Neuron (in vitro differentiated cells): Measurements from ENCODE around the gene CISTR.
"Not testable (repeated sequence)": the region's sequence is repeated elsewhere in the genome, so short reads cannot be mapped to it uniquely, and the experiment has no call there.

ENCODE experiments used
- H2AFZ ChIP-seq: one replicate; pipeline ENCODE4 v1.6.1; 2013; ENCODE audit warnings: low read depth, mild to moderate bottlenecking, inconsistent platforms, low read length, moderate library complexity
- H3K27me3 ChIP-seq: one replicate; pipeline ENCODE4 v1.6.1; 2013; ENCODE audit warnings: low read length; ENCODE audit not compliant: insufficient read depth
- H3K36me3 ChIP-seq: one replicate; pipeline ENCODE4 v1.6.1; 2013; ENCODE audit warnings: low read length; ENCODE audit not compliant: insufficient read depth
- H3K4me1 ChIP-seq: one replicate; pipeline ENCODE4 v1.6.1; 2013; ENCODE audit warnings: low read length; ENCODE audit not compliant: insufficient read depth
- H3K4me3 ChIP-seq: 2 replicates; pipeline ENCODE4 v1.5.1; 2013; ENCODE audit warnings: mild to moderate bottlenecking, low read length, moderate library complexity
- H3K9me3 ChIP-seq: one replicate; pipeline ENCODE4 v1.6.1; 2013; ENCODE audit warnings: low read length

Gene CISTR

GRCh38 chr12:53777936-53778644 is 26.3 kb upstream of the CISTR start:
- no peak overlapping the region for H2AFZ ChIP-seq
- peaks cover 46% of the 10 kb centered on the region for H3K27me3 ChIP-seq
- H3K4me3 ChIP-seq, result no peak overlapping the region
- no peaks in the 10 kb centered on the region for H3K4me1 ChIP-seq
- H3K36me3 ChIP-seq, result no peaks in the 10 kb centered on the region
- no peaks in the 10 kb centered on the region for H3K9me3 ChIP-seq

- Histone ChIP-seq H3K9me3 (no peaks in the 10 kb centered on the region), H3K27me3 (peaks cover 41% of the 10 kb centered on the region), H2AFZ (no peak overlapping the region), H3K36me3 (no peaks in the 10 kb centered on the region), H3K4me1 (no peaks in the 10 kb centered on the region), H3K4me3 (no peak overlapping the region)
Measured at GRCh38 chr12:53777412-53777811, 25.6 kb upstream of the CISTR start.

DNA sequence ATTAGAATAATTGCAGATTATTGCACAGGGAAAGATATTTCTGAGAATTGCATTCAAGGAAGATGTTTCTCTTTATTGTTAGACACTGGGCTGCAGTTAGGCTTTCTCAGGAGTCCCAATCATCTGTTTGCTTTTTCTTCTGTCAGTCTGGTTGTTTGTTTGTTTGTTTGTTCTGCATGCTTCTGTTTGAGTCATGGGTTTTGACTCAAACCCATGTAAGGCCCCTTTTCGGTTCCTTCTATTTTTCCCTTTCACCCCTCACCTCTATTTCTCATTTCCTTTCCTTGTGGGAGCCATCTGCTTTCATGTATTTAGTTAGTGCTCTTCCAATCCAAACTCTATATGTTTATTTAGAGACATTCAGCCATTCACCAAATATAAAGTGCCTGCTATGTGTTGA is 25.1 kb upstream of the CISTR start:
- H3K9me3 ChIP-seq, result no peaks in the 10 kb centered on the region

GRCh38 chr12:53775478-53776145 is 23.8 kb upstream of the CISTR start:
- Histone ChIP-seq H3K4me1 (no peaks in the 10 kb centered on the region), H3K27me3 (peaks cover 38% of the 10 kb centered on the region), H3K4me3 (no peak overlapping the region), H3K36me3 (no peaks in the 10 kb centered on the region), H3K9me3 (no peaks in the 10 kb centered on the region), H2AFZ (no peak overlapping the region)

More for the DNA sequence above, 25.1 kb upstream of the CISTR start:
- H3K4me1 ChIP-seq, result no peaks in the 10 kb centered on the region
- peaks cover 41% of the 10 kb centered on the region for H3K27me3 ChIP-seq
- no peak overlapping the region for H2AFZ ChIP-seq
- H3K36me3 ChIP-seq, result no peaks in the 10 kb centered on the region
- H3K4me3 ChIP-seq, result no peak overlapping the region

GRCh38 chr12:53770281-53770680 is 18.5 kb upstream of the CISTR start:
- H3K36me3 ChIP-seq, result no peaks in the 10 kb centered on the region
- H3K4me1 ChIP-seq, result no peaks in the 10 kb centered on the region
- peaks cover 43% of the 10 kb centered on the region for H3K27me3 ChIP-seq
- H2AFZ ChIP-seq, result no peak overlapping the region
- H3K4me3 ChIP-seq, result no peak overlapping the region
- H3K9me3 ChIP-seq, result no peaks in the 10 kb centered on the region

- H3K9me3 ChIP-seq, result no peaks in the 10 kb centered on the region
- H3K36me3 ChIP-seq, result no peaks in the 10 kb centered on the region
- peaks cover 47% of the 10 kb centered on the region for H3K27me3 ChIP-seq
- no peak overlapping the region for H2AFZ ChIP-seq
- H3K4me3 ChIP-seq, result no peak overlapping the region
- H3K4me1 ChIP-seq, result no peaks in the 10 kb centered on the region
Measured at GRCh38 chr12:53768976-53769375, 17.2 kb upstream of the CISTR start.

DNA sequence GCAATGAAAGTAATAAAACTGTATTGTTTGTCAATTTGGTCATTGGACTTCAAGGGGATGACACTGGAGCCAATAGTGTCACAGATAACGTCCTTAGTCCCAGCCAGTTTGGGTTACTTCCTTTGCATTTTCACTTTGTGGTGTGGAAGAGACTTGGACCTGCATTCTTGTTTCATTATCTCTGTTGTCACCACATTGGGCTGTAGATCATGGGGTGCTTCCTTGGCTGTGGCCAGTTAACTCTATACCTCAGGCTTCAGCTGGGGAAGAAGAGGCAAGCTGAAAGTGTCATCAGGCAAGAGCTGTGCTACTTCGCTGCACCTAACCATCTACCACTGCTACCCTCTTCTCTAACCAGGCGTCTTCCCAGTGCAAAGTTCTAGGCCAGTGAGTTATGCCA is 15.1 kb upstream of the CISTR start:
- Histone ChIP-seq H3K36me3 (no peaks in the 10 kb centered on the region), H3K4me1 (no peaks in the 10 kb centered on the region), H2AFZ (no peak overlapping the region), H3K4me3 (no peak overlapping the region), H3K27me3 (peaks cover 54% of the 10 kb centered on the region), H3K9me3 (no peaks in the 10 kb centered on the region)

DNA sequence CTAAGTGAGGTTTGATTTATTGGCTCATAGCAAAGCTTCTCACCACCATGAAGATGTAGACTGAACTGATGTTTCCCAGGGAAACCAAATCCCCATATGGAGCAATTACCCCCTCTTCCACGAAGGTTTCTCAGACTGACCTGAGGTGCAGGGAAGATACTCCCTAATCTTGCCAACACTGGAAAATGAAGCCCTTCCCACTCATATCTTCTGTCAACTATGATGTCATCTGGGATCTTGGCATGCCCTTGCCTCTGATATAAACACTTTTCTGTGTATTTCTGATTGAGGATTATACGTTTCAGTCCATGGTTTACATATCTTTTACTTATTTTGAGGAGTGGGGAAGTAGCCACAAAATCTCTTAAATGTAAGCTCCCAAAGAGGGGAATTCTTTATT is 14.1 kb upstream of the CISTR start:
- H2AFZ ChIP-seq, result no peak overlapping the region
- H3K4me1 ChIP-seq, result no peaks in the 10 kb centered on the region
- H3K9me3 ChIP-seq, result no peaks in the 10 kb centered on the region
- peaks cover 50% of the 10 kb centered on the region for H3K27me3 ChIP-seq
- no peak overlapping the region for H3K4me3 ChIP-seq
- no peaks in the 10 kb centered on the region for H3K36me3 ChIP-seq

GRCh38 chr12:53764615-53765014 is 12.8 kb upstream of the CISTR start:
- Histone ChIP-seq H2AFZ (no peak overlapping the region), H3K9me3 (no peaks in the 10 kb centered on the region), H3K4me1 (no peaks in the 10 kb centered on the region), H3K4me3 (no peak overlapping the region), H3K36me3 (no peaks in the 10 kb centered on the region), H3K27me3 (peaks cover 52% of the 10 kb centered on the region)

- H2AFZ ChIP-seq, H3K36me3 ChIP-seq, H3K4me3 ChIP-seq, H3K4me1 ChIP-seq, H3K9me3 ChIP-seq: not testable (repeated sequence)
- peaks cover 60% of the 10 kb centered on the region for H3K27me3 ChIP-seq
Measured at GRCh38 chr12:53762793-53763192, 11.0 kb upstream of the CISTR start.

DNA sequence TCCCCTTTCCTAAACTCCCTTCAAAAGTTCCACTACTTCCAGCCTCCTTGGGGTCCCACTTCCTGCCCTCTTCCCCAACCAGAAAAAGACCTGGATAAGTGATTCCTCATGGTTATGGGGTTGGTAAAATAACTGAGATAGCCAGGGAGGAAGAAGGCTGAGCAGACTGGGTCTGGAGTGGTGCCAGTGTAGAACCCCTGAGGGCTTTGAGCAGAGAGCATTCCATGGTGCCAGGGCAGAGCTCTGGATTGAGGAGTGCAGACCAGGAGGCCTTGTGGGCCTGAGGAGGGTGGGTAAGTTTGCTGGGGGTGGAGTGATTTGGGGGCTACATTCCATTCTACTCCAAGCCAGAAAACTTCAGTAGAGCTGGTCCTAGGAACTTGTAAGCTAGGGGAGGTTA is 9.5 kb upstream of the CISTR start:
- Histone ChIP-seq H3K4me1 (peaks cover 4% of the 10 kb centered on the region), H3K4me3 (no peak overlapping the region), H3K27me3 (peaks cover 56% of the 10 kb centered on the region), H2AFZ (no peak overlapping the region), H3K9me3 (no peaks in the 10 kb centered on the region), H3K36me3 (no peaks in the 10 kb centered on the region)

DNA sequence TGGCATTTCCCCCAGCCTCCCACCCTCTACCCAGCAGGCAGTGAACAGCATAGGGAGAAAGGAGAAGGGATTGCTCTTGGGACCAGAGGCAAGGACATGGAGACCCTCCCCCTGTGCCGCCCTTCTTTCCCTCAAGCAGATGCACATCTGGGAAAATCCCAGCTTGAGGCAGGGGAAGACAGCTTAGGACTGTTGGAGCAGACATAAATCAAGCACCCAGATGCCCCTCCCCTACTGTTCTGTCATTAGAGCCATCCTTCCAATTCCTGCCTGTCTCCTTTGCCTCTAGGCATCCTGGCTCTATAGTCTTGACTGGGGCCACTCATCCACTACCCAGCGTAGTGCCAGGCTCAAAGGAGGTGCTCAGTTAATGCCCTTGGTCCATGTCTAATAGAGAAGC is 7.5 kb upstream of the CISTR start:
- H3K4me1 ChIP-seq, result peaks cover 4% of the 10 kb centered on the region
- H3K9me3 ChIP-seq, result no peaks in the 10 kb centered on the region
- H3K4me3 ChIP-seq, result no peak overlapping the region
- H3K36me3 ChIP-seq, result no peaks in the 10 kb centered on the region
- H2AFZ ChIP-seq, result no peak overlapping the region
- peaks cover 57% of the 10 kb centered on the region for H3K27me3 ChIP-seq

DNA sequence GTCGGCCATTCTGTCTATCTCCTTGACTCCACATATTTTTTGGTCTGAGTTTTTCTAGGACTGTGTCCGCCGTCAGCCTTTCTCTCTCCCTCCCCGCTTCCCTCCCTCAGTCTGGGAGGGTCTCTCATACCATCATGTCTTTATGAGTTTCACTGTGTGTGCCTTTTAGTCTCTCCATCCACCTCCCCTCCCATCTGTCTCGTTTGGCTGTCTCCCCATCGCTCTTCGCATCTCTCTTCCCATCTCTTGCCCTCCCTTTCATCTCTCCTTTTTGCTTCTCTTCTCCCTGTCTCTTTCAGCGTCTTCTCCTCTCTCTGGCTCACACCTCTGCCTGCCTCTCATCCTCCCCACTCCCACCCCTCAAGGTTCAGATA is 6.9 kb upstream of the CISTR start:
- H3K27me3 ChIP-seq, result peaks cover 62% of the 10 kb centered on the region
- H3K4me1 ChIP-seq, result peaks cover 4% of the 10 kb centered on the region
- no peaks in the 10 kb centered on the region for H3K36me3 ChIP-seq
- no peak overlapping the region for H3K4me3 ChIP-seq
- H2AFZ ChIP-seq, result no peak overlapping the region
- H3K9me3 ChIP-seq, result peaks cover under 1% of the 10 kb centered on the region
